Astrocyte (in vitro differentiated cells and primary cell): ENCODE data around the gene PPP2R5A.

ENCODE experiments used
- CTCF ChIP-seq: IDR thresholded peaks from 2 replicates; pipeline ENCODE4 v1.5.1; 2011; ENCODE audit warnings: low read depth, mild to moderate bottlenecking, inconsistent platforms, low read length, moderate library complexity; ENCODE audit not compliant: insufficient read depth
- EZH2 ChIP-seq: IDR thresholded peaks from 2 replicates; pipeline ENCODE4 v1.6.1; 2012; ENCODE audit warnings: mild to moderate bottlenecking, low read length, inconsistent platforms; ENCODE audit not compliant: insufficient read depth

DNA sequence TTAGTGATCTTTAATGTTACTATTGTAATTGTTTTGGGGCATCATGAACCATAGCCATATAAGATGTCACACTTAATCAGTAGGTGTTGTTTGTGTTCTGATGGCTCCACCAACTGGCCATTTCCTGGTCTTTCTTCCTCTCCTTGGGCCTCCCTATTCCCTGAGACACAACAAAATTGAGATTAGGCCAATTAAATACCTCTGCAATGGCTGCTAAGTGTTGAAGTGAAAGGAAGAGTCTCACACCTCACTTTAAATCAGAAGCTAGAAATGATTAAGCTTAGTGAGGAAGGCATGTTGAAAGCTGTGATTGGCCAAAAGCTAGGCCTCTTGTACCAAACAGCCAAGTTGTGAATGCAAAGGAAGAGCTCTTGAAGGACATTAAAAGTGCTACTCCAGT lies 30.7 kb downstream of the PPP2R5A start:
- TF ChIP-seq CTCF (no peak), EZH2 (no peak)
